Dedifferentiated amniotic fluid mesenchymal stem cell (primary cell): ENCODE measurements around the gene XYLB.

Source experiments
- DNase-seq: peaks from one replicate; pipeline ENCODE4 v3.0.0-alpha.2; 2016; ENCODE audit errors: extremely low spot score

XYLB gene

DNA sequence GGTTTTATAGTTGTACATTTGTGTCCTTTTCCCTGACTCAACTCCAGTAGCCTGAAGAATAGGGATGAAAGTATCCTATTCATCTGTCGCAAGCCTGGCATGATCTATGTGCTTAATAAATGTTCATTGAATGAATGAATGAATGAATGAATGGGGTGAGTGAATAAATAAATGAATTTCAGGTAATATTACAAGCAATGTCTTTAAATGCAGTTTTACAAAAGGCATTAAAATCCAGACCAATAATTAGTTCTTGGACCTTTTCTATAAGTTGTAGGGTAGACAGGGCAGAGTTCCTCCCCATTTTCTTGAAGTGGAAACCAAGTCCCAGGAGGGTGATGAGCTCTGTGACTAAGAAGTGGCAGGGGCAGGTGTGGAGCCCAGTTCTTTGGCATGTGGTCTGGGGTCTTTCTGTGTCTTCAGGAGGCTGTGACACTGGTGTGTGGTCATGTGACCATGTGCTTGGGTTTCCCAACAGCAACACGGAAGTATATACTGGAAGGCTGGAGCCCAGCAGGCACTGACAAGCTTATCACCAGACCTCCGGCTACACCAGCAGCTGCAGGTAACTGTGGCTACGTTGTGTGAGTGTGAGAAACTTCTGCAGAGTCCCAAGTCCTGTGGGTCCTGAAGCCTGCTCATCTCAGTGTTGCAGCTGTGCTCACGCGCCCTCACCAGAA, 18.3 kb downstream of the XYLB start:
- no peak for DNase-seq

- no peak for DNase-seq
Observed at GRCh38 chr3:38365469-38366062, 19.0 kb downstream of the XYLB start.

GRCh38 chr3:38366082-38366481, 19.5 kb downstream of the XYLB start:
- DNase-seq, result no peak

DNA sequence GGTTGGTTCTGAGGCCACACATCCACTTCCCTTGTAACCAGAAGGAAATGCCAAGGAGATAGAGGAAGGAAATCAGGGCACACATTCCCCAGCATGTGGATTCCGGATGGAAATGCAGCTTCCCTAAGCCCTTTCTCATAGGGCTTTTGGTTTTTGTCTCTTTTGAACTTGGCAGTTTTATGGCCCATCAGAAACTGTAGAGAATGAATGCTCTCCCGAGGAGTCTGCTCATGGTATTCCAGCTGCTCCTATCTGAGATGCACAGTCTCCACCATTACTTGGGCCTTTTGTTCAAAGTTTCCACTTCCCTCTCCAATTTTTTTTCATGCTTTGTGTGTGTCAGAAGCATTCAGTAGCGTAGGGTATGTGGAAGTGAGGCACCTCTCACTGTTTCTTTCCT, 21.2 kb downstream of the XYLB start:
- DNase-seq, result no peak

DNA sequence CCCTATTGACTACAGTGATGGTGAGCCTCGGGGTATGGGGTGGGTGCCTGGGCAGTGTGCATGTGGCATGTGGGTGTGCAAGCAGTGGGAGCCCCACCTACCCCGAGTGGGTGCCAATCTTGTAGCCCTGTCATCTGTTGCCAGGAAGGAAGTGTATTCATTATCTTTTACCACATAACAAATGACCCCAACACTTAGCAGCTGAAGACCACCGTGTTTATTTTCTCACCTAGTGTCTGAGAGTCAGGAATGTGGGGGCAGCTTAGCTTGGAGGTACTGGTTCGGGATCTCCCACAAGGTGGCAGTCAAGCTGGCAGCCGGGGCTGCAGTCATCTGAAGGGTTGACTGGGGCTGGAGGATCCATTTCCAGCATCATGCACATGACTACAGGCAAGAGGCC, 21.7 kb downstream of the XYLB start:
- no peak for DNase-seq

DNA sequence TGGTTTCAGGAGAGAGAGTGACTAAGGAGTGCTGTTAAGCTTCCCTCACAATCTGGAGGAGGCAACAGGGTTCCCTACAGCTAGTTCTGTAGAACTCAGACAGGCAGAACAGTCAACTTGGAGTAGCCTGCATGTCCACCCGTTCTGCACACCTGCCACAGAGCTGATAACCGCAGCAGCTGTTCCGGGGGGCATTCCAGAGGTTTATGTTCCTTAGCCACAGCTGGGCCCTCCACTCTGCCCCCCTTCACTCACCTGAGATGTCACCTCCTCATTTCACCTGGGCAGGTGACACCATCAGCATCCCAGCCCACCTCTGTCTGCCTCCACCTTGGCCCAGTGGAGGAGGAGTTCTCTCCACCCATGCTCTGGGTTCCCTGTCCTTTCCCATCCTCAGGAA, 22.6 kb downstream of the XYLB start:
- no peak for DNase-seq

DNA sequence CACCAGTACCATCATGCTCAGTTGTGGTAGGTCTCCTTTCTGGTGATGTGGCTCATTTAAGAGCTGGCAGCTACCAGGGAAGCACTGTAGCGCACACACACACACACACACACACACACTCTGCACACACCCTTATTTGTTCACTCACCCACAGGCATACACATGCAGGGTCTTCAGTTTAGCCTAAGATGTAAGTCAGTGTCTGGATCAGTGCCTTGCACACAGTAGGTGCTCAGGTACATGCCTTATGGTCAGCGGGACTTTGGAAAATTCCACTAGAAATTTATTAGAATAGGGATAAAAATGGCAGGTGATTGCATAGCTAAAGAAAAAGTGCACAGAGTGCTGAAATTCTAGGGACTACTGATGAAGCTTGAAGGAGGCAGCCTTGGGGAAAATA, 23.6 kb downstream of the XYLB start:
- DNase-seq, result no peak

DNA sequence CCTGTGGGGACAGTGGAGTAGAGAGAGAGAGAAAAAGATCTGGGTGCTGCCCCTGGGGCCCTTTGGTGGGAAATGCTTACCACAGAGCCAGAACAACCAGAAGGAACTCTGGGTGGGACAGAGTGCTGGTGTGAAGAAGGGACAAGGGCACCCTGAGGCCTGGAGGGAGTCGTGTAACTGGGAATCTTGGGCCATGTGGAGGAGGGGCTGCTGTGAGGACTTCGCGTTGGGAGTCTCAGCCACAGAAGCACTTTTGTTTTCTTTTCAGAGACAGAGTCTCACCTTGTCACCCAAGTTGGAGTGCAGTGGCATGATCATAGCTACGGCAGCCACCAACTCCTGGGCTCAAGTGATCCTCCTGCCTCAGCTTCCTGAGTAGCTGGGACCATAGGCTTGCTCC, 24.3 kb downstream of the XYLB start:
- no peak for DNase-seq

DNA sequence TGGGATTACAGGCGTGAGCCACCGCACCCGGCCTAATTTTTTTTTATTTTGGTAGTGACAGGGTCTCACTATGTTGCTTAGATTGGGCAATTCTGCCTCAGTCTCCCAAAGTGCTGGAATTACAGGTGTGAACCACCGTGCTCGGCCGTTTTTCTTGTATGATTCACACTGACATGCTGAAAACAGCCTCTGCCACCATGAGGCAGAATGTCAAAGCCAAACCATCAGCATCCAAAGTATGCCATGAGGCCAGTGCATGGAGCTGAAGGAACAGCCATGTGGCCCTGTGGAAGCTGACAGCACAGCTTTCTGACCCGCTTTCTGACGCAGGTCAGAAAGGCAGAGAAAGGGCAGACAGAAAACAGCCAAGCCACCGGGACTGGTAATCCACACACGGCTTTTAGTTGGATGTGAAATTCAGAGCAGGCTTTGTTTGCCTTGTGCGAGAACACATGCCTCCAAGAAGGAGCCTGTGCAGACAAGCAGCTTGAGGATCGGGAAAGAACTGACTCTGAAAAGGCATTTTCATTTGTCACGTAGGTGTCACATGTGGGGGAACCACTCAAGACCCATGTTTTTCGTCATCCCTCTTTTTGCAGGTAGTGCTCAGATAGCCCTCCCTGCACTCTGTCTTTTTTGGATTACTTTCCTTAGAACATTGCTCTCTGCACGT, 25.1 kb downstream of the XYLB start:
- no peak for DNase-seq

DNA sequence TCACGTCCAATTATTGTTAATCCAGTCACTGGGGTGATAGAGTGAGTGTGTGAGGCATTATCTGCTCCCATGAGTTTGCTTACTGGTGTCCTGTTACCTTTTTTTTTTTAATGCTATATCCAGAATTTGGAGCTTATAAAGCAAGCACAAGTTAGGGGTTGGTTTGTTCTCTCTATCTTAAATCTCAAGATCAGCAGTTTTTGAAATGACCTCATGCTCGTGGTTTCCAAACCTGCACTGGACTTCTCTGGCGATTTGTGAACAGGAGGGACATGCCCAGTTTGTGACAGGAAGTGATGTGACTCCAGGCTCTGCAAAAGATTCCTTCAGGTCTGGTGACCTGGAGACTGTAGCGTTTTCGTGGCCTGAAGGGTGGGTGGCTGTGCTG, 25.6 kb downstream of the XYLB start:
- no peak for DNase-seq

DNA sequence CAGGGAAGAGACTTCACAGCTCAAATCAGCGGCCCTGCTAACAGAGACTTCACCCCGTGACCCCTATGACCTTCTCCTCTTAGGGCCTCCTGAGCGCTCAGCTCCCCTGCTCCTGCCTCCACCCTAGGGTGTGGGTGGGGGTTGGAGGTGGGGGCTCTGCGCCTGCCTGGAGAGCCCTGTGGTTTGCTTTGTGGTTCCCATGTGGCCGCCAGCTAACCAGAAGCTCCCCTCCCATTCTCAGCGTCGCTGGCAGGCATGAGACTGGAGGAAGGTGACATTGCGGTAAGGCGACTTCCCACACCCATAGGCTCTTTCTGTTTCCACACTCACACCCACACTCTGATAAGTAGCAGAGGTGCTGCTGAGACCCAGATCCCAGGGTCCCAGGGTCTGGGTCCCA, 27.6 kb downstream of the XYLB start:
- DNase-seq, result no peak

- no peak for DNase-seq
Observed at GRCh38 chr3:38375072-38375471, 28.5 kb downstream of the XYLB start.

DNA sequence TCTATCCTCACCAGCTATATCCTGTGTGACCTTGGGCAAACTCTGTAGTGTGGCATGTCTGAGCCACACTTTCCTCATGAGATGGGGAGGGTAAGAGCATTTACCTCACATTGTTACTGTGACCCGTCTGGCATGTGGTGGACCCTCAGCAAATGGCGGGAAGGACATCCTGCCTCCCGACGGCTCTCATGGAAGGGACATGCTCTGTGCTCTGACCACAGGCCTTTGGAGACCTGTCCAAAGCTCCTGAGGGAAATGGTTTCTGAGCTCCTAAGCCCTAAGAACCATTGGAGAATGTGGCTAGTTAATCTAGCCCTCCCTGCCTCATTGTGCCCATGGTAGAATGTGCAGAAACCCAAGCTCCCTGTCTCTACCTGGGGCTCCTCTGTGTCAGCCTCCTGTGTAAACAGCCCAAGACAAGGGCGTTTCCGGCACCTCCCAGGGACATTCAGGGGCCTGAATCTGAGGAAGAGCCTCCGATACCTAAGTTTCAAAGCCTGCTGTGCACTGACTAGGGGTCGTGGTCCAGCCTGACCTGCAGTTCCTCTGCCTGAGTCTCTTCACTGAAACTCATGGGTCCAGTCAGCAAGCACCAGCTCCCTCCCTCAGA, 29.0 kb downstream of the XYLB start:
- no peak for DNase-seq

- DNase-seq, result no peak
Observed at GRCh38 chr3:38376098-38376816, 29.7 kb downstream of the XYLB start.

DNA sequence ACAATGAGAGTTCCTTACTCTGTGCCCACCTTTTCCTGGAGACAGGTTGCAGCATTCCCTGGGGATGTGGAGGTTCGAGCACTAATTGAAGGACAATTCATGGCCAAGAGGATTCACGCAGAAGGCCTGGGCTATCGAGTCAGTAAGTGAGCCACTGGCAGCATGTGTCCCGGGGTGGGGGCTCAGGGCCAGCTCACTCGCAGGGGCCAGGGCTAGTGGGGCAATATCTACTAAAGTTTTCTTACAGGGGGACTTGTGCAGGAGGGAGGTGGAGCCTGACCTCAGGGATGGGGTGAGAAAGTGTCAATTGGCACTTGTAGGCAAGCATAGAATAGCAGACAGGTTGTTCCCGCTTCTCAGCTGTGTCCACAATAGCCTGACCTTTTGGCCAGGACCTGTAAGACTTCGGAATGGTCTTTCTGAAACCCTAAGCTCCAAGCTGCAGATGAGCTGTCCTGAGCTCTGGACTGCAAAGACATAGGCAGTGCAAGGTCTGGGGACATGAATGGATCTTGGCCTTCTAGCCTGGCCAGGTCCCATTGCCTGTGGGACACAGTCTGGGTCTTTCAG, 32.7 kb downstream of the XYLB start:
- DNase-seq, result no peak

DNA sequence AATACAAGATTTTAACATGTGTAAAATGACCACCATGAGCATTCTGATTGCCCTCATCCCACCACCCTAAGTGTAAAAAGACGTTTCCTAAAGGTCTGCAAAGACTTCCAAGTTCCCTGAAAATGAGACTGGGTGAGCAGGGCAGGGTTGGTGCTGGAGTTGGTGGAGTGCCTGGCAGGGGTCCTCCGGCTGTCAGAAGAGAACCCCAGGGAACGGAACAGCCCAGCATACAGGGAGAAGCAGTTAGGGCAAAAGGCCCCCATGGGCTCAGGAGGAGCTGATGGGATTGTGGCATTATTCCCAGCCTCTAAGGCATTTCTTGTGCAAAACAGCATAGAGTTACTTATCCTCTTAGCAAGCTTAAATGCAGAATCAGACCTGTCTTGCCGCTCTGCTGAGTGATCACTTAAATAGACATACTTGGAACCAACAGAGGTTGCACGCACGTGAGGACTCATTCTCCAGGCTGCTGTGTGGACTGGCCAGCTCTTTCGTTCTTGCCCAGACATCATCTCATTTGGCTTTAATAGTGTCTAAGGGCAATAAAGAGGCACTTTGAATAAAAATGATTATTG, 36.0 kb downstream of the XYLB start:
- no peak for DNase-seq

- DNase-seq, result no peak
Observed at GRCh38 chr3:38383156-38383875, 36.7 kb downstream of the XYLB start.

DNA sequence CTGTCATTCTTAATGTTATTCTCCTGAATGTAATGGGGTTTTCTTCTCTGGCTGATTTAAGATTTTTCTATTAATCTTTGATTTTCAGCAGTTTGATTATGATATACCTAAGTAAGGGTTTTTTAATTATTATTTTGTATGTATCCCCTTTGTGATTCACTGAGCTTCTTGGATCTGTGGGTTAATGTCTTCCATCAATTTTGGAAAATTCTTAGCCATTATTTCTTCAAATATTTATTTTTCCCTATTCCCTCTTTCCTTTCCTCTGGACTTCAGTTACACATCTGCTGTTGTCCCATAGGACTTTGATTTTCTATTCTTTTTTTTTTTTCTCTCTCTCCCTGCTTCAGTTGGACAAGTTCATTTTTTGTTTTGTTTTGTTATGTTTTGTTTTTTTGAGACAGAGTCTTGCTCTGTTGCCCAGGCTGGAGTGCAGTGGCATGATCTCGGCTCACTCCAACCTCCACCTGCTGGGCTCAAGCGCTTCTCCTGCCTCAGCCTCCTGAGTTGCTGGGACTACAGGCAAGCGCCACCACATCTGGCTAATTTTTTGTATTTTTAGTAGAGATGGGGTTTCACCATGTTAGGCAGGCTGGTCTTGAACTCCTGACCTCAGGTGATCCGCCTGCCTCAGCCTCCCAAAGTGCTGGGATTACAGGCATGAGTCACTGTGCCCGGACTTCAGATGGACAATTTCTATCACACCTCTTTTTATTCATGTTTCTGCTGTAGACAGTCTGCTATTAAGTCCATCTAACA, 40.6 kb downstream of the XYLB start:
- no peak for DNase-seq

- no peak for DNase-seq
Observed at GRCh38 chr3:38387862-38388261, 41.3 kb downstream of the XYLB start.

- no peak for DNase-seq
Observed at GRCh38 chr3:38392604-38393163, 46.1 kb downstream of the XYLB start.
